Esophagus squamous epithelium (tissue), 4 donors: Measurements from ENCODE around the gene OAF.

Experiments
- POLR2A ChIP-seq, 4 donors: fragments of 450-650 bp; IDR thresholded peaks; one replicate each; pipeline ENCODE4 v1.6.1; 2017; ENCODE audit warnings: antibody characterized with exemption in 4 of 4, mild to moderate bottlenecking in 4 of 4, moderate library complexity in 3 of 4
- TF ChIP-seq, protein P1 (sequence below), 6 experiments: fragments of 450-650 bp in 4 of 6; fragments of 200-600 bp in 2 of 6; sonication (generic) in 2 of 6; IDR thresholded peaks; one replicate each; pipeline ENCODE4 v1.5.1; 2016 to 2019; ENCODE audit warnings: antibody characterized with exemption in 6 of 6, mild to moderate bottlenecking in 4 of 6, moderate library complexity in 4 of 6

DNA sequence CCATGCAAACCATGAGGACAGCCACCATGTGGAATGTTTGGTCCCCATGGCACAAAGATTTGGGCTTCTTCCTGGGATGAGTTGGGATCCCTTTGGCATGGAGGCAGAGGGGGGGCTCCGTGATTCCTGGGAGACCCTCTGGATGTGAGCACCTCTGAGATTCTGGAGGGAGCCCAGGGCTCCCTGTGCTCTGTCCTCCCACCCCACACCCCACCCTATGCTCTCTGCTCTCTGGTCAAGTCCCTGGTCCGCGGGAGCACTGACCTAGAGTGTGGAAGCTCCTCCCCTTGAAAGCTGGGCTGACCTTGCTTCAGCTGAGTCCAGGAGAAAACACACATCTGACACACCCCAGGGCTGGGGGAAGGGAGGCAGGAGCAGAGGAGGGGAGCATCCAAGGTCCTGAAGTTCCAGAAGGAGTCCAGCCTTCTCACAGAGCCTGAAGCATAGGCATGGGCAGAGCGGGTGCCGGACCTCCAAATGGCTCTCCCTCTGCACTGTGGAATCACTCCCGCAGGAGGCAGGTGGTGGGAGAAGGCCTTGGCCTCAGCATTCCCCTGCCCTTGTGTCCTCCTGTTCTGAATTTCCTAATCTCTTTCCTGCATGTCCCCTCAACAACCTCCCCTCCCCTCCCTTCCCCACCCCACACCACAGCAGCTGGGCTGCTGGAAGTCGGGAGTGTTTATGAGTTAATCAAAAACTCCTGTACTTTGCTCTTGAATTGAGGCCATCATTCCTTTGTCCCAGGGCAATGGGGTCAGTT is 25.7 kb upstream of the OAF start:
- TF ChIP-seq, protein P1, sequence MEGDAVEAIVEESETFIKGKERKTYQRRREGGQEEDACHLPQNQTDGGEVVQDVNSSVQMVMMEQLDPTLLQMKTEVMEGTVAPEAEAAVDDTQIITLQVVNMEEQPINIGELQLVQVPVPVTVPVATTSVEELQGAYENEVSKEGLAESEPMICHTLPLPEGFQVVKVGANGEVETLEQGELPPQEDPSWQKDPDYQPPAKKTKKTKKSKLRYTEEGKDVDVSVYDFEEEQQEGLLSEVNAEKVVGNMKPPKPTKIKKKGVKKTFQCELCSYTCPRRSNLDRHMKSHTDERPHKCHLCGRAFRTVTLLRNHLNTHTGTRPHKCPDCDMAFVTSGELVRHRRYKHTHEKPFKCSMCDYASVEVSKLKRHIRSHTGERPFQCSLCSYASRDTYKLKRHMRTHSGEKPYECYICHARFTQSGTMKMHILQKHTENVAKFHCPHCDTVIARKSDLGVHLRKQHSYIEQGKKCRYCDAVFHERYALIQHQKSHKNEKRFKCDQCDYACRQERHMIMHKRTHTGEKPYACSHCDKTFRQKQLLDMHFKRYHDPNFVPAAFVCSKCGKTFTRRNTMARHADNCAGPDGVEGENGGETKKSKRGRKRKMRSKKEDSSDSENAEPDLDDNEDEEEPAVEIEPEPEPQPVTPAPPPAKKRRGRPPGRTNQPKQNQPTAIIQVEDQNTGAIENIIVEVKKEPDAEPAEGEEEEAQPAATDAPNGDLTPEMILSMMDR (IDR thresholded peaks at IDR 0.05), result no peak
- TF ChIP-seq POLR2A (IDR thresholded peaks at IDR 0.05), result no peak
